SK-N-DZ (cell line): Measurements from ENCODE around the gene PGP. TPM values are rescaled to one million over a fixed set of nuclear protein-coding genes. Genes with fewer than 3 reads are reported as not detected.
"Not testable (repeated sequence)": the region's sequence is repeated elsewhere in the genome, so short reads cannot be mapped to it uniquely, and the experiment has no call there.

Experiments
- DNase-seq: peaks from one replicate; pipeline ENCODE4 v3.0.0-alpha.2; 2015; ENCODE audit warnings: low spot score
- polyA plus RNA-seq, 2 experiments: library from polyadenylated mRNA; depleted of rRNA; stranded (reverse); fragments of >200 nt; gene quantifications; 2 replicates each; pipeline ENCODE4 v1.2.3, GENCODE V29; 2014

Gene PGP
- polyA plus RNA-seq (2014; cell fraction: cytosol; rRNA removed), result 40.6 and 53.1 TPM in 2 replicates
- polyA plus RNA-seq (2014; cell fraction: nucleus; rRNA removed), result 122 and 125 TPM in 2 replicates

- DNase-seq, result no peak
These were observed at the start of gene PGP for GRCh38 chr16:2214719-2214968. Gene PGP, minus strand, starts transcription at chr16:2214840. Its CDS starts 63 bp downstream, at chr16:2214777.

- DNase-seq, result not testable (repeated sequence)
These were observed 48.4 kb upstream of the PGP start for GRCh38 chr16:2263026-2263425.

DNA sequence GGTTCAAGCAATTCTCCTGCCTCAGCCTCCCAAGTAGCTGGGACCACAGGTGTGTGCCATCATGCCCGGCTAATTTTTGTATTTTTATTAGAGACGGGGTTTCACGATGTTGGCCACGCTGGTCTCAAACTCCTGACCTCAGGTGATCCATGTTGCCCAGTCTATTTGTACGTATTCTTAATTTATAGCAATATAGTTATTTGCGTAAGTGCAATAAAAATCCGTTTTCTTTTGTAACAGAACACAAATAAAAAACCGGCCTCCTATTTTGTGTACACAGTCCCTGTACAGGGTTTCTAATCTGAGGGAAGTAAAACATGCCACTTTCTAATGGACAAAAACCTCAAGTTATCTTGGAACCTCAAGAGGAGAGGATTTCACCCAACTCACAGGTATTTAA is 45.6 kb upstream of the PGP start:
- DNase-seq, result no peak

DNA sequence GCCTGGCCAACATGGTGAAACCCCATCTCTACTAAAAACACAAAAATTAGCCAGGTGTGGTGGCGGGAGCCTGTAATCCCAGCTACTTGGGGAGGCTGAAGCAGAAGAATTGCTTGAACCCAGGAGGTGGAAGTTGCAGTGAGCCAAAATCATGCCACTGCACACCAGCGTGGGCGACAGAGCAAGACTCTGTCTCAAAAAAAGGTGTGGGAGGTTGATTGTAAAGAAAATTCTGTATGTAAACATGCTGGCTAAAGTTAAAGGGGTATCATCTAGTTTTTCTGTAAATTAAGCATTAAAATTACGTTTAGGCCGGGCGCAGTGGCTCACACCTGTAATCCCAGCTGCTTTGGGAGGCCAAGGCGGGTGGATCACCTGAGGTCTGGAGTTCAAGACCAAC is 43.9 kb upstream of the PGP start:
- not testable (repeated sequence) for DNase-seq

- no peak for DNase-seq
These were observed 43.1 kb upstream of the PGP start for GRCh38 chr16:2257726-2258125.

DNA sequence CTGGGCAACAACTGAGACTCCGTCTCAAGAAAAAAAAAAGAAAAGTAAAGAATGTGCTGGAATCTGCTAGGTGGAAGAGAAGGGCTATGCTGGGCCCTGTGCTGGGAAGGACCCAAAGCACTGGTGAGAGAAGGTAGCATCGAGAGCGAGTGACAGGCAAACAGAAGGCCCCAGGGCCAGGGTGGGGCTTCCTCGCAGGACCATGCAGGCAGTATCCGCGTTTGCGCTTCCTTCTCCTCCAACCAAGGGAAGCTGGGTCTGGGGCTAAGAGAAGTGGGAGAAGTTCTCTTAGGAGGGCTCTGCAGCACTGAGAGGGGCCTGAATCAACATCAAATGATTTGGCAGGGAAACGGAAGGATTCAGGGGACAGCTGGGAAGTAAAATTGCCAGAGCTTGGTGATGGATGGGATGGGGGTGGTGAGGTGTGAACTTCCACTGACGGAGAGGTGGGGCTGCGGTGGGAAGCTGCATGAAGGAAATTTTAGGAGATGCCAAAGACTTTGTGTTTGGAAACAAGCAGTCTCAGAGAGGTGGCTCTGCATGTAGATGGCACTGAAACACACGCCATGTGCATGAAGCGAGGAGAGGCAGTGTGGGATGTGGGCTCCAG is 42.0 kb upstream of the PGP start:
- no peak for DNase-seq

DNA sequence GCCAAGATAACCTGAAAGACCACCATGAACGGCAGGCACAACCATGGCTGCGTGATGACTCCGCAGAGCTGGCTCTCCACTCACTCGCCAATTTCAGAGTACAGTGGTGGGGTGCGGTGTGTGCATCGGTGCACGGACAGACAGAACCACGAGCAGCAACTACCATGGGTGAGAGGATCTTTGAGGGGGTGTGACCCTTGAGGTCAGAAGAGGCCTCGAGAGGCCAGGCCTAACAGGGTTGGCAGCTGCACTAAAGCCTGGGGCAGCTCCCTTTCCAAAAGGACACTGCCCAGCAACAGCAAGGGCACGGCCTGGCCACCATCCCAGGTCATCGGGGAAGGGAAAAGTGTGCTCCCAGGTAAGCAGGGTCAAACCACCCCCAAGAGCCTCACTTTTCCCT is 38.7 kb upstream of the PGP start:
- DNase-seq, result no peak

DNA sequence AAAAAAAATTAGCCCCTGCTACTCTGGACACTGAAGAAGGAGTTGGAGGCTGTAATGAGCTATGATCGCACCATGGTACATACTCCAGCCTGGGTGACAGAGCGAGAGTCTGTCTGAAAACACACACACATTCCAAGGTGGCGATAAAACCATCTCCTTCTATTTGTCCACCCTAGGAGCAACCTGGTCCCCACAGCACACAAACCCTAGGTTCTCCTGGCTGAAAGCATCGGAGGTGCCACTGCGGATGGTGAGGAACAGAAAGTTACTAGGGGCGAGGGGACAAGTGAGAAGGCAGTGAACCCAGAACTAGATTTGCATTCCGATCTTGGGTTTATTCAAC is 38.1 kb upstream of the PGP start:
- DNase-seq, result no peak

DNA sequence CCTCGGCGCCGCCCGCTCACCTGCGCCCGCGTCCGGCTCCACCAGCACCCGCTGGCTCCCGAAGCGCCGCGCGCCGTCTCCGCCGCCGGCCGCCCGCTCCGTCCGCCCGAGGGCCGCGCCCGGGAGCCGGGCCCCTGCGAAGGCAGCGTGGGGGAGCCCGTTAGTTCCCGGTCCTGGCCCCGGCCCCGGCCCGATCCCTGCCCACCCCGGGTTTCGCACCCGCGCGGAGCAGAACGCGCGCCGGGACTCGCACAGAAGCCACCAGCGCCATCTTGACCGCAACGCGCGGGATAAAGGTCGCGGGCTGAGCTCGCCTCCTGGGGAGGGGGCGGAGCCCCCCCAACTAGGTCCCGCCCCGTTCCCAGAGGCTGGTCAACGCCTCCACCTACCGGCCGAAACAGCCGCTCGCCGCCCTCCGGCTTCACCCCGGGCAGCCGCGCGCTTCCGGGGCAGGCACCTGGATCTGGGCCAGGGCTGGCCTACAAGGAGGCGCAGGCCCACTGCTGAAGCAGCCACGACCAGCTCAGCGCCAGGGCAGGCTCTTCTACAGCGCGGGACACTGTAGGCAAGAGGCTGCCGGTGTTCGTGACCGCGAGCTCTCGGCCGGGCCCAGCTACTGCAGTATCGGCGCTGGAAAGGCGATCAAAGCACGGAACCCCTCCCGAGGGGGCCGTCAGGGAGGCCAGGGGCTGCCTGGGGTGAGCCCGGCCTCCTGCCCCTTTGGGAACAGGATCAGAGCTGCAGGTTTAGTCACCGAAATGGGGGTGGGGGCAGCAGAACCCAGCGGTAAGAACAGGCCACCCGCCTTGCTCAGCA is 36.9 kb upstream of the PGP start, which contains the start of gene ECI1:
TSS of gene ECI1 (minus strand) at position 292 of the 816 bp plus-strand sequence. CDS start at position 271, 21 bp downstream.
- DNase-seq, result peak; percentile 93

- DNase-seq, result no peak
These were observed 36.1 kb upstream of the PGP start for GRCh38 chr16:2250652-2251295.

GRCh38 chr16:2246301-2246885 is 31.8 kb upstream of the PGP start:
- no peak for DNase-seq

DNA sequence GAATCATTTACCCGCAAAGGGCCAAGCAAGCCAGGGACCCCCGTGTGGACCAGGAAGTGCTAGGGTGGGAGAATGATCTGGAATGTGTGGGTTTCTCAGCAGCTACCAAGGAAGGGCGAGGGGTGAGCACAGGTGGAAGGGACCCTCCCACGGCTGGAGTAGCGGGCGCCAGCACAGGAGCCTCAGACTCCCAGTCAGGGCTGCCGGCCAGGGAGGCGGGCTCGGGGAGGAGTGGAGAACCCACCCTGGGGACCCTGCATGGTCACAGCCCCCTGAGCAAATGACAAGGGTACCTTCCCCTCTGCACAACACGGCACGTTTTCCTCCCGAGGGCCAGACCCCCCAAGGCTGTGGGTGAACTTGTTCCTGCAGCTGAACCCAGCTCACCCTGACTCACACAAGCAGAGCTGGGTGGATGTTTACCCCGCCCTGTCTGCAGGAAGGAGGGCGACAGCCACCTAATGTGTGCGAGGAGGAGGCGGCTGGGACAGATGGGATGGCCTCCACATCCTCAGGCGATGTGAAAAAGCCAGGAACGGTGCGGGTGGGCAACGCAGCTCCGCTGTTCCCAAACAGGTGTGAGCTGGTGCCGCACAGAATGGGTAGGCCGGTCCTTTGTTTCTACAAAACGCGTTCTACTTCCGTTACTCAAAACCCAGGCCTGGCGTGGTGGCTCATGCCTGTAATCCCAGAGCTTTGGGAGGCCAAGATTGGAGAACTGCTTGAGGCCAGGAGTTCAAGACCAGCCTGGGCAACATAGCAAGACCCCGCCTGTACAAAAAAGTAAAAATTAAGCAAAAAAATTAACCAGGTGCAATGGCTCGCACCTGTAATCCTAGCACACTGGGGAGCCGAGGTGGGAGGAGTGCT is 30.5 kb upstream of the PGP start:
- DNase-seq, result no peak

DNA sequence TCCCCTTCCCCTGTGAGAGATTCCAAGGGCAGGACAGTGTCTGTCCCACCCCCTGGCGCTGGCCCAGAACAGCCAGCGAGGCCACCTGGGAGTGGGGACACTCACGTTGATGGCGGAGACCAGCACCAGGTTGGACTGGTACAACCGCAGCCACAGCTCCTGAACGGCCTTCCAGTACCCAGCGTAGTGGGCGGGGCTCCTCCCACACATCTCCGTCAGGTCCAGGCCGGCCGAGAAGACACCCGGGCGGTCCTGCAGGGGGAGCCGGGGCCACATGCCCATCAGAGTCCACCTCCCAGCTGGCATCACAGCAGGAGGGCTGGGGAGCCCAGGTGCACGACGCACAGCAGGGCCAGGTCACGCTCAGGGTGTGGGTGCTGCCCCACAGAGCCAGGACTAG is 29.7 kb upstream of the PGP start:
- DNase-seq, result no peak

DNA sequence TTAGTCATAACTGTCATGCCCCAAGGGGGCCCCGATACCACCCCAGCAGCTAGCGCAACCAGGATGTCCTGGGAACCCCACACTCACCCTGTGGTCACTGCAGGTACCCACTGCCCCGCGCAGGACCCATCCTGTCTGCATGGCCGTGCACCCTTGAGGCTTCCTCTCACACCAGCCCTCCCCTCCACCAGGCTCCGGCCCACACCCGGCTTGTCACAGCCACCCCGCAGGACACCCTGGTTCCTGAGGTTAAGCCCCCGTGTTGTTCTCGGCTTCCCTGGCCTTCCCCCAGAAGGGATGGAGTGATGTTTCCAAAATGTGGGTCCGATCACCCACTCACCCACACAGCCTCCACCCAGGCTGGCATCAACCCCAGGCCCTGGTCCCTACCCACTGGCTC is 29.1 kb upstream of the PGP start:
- DNase-seq, result no peak

GRCh38 chr16:2243031-2243528 is 28.4 kb upstream of the PGP start:
- no peak for DNase-seq

DNA sequence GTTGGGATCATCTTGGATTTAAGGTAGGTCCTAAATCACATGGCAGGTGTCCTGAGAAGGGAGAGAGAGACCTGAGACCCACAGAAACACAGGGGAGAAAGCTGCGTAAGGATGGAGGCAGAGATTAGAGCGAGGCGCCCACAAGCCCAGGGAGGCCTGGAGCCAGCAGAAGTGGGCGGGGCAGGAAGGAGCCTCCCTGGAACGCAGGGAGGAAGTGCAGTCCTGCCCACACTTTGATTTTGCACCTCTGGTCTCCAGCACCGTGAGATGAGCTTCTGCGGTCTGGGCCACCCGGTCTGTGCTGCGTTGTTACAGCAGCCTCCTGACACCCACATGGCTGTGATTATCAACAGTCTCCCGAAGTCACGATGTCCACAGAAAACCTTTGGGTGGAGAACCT is 28.0 kb upstream of the PGP start:
- DNase-seq, result no peak

DNA sequence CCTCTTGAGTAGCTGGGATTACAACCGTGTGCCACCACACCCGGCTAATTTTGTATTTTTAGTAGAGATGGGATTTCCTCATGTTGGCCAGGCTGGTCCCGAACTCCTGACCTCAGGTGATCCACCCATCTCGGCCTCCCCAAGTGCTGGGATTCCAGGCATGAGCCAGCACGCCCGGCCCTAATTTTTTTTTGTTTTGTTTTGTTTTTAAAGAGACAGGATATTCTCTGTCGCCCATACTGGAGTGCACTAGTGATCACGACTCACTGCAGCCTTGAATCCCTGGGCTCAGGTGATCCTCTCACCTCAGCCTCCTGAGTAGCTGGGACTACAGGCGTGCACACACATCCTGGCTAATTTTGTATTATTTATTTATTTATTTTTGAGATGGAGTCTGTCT is 25.7 kb upstream of the PGP start:
- DNase-seq, result not testable (repeated sequence)

DNA sequence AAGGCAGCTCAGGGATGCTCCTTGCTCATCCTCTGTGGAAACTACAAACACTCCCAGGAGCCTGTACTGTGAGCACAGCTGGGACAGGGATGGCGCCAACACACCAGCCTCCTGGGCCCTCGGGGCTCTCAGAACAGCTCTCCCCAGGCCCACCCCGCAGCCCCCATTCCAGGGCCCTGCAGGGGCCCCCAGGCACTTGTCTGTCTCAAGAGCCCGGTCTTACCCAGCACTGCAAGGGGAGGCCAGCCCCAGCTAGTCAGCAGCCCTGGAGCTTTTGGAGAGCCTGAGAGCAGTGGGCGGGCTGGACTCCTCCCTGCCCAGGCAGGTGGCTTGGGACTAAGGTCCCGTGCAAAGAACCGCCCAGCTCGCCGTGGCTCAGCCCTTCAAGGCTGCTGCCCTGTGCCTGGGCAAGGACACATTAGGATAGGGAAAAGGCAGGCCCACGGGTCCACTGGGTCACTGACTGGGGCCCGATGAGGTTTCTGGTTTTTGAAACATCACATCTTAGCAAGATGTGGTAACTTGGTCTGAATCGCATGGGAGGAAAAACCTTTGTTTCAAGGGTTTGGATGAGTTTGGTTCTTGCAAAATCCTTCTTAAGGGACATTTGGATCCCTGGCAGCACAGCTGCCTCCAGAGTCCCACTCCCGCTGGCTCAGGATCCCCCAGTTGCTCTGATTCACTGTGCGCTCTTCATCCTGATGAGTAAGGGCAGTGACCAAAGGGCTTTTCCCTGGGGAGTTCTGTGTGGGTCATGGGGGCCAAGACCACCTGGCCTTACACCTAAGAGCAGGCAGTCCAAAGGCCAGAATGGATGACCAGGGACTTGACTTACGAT is 24.4 kb upstream of the PGP start:
- no peak for DNase-seq

DNA sequence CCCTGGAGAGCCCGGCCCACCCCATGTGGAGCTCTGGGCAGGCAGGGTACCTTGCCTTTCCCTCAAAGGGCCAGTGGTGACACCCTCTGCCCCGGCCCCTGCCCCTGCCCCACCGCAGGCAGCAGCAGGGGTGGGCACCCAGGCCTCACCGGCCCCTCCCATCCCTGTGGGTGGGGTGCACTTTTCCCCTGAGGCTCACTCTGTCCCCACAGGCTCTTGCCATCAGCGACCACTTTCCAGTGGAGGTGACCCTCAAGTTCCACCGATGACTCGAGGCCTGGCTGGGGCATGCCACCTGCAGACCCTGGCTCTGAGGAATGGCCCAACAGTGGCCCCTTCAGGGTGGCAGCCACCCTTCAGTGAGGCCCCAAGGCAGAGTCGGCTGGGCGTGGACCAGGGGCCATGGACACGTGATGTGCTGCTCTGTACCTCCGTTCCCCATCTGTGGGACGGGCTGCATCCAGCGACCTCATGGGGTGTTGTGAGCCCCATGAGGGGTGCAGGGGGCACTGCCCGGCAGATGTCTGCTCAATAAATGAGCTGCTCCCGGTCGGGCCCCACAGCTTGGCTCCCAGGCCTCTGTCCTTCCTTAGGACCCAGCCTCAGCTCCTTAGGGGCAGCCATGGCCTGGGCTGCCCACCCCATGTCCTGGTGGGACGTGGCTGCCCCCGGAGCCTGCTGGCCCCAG is 23.7 kb upstream of the PGP start:
- no peak for DNase-seq
